SK-N-SH treated with all-trans-retinoic acid at 6 μM for 48 hours (cell line): ENCODE data around the gene FBXL17.

ENCODE experiments used
- ATAC-seq: fragments of 200-7000 bp; cut with Tn5 transposase; 3 replicates; pipeline ENCODE4 v1.9.1; 2020; ENCODE audit warnings: mild to moderate bottlenecking, moderate library complexity
- ARNTL ChIP-seq: fragments of 450-650 bp; formaldehyde crosslinking; IDR thresholded peaks from 2 replicates; pipeline ENCODE4 v1.5.0; 2020; ENCODE audit warnings: low read depth, mild to moderate bottlenecking, moderate library complexity, borderline replicate concordance
- BACH2 ChIP-seq: fragments of 250-450 bp; sonication (Bioruptor Pico); IDR thresholded peaks from 2 replicates; pipeline ENCODE4 v1.9.0; 2021; ENCODE audit warnings: mild to moderate bottlenecking, borderline replicate concordance
- CSDC2 ChIP-seq: fragments of 250-450 bp; sonication (Bioruptor Pico); IDR thresholded peaks from 2 replicates; pipeline ENCODE4 v1.5.0; 2020; ENCODE audit warnings: mild to moderate bottlenecking, moderate library complexity
- CSRNP3 ChIP-seq: fragments of 250-450 bp; sonication (Bioruptor Pico); IDR thresholded peaks from 2 replicates; pipeline ENCODE4 v1.5.1; 2021; ENCODE audit warnings: mild to moderate bottlenecking, moderate library complexity
- ESRRG ChIP-seq: fragments of 250-450 bp; sonication (Bioruptor Pico); IDR thresholded peaks from 2 replicates; pipeline ENCODE4 v1.6.1; 2021; ENCODE audit warnings: mild to moderate bottlenecking
- GLIS3 ChIP-seq: fragments of 250-450 bp; sonication (Bioruptor Pico); IDR thresholded peaks from 2 replicates; pipeline ENCODE4 v1.5.0; 2020; ENCODE audit warnings: mild to moderate bottlenecking, moderate library complexity
- ISL1 ChIP-seq: fragments of 250-450 bp; sonication (Bioruptor Pico); IDR thresholded peaks from 2 replicates; pipeline ENCODE4 v2.1.2; 2022; ENCODE audit warnings: mild to moderate bottlenecking, moderate library complexity
- OSR1 ChIP-seq: fragments of 250-450 bp; sonication (Bioruptor Pico); IDR thresholded peaks from 2 replicates; pipeline ENCODE4 v1.8.0; 2022; ENCODE audit warnings: moderate library complexity, mild to moderate bottlenecking, inconsistent platforms
- PATZ1 ChIP-seq: fragments of 250-450 bp; sonication (Bioruptor Pico); IDR thresholded peaks from 2 replicates; pipeline ENCODE4 v1.8.0; 2020; ENCODE audit warnings: mild to moderate bottlenecking, moderate library complexity, borderline replicate concordance
- POU6F1 ChIP-seq: fragments of 250-450 bp; sonication (Bioruptor Pico); IDR thresholded peaks from 2 replicates; pipeline ENCODE4 v1.8.0; 2021; ENCODE audit warnings: low read depth, mild to moderate bottlenecking, moderate library complexity, borderline replicate concordance
- PPARA ChIP-seq: fragments of 250-450 bp; sonication (Bioruptor Pico); IDR thresholded peaks from 2 replicates; pipeline ENCODE4 v1.5.0; 2020; ENCODE audit warnings: mild to moderate bottlenecking, borderline replicate concordance
- RARB ChIP-seq: fragments of 250-450 bp; sonication (Bioruptor Pico); IDR thresholded peaks from 2 replicates; pipeline ENCODE4 v1.8.0; 2021; ENCODE audit warnings: mild to moderate bottlenecking, moderate library complexity
- SNAI2 ChIP-seq: fragments of 250-450 bp; sonication (Bioruptor Pico); IDR thresholded peaks from 2 replicates; pipeline ENCODE4 v1.5.0; 2020; ENCODE audit warnings: mild to moderate bottlenecking, moderate library complexity
- TCF4 ChIP-seq: fragments of 250-450 bp; sonication (Bioruptor Pico); IDR thresholded peaks from 2 replicates; pipeline ENCODE4 v1.8.0; 2021; ENCODE audit warnings: mild to moderate bottlenecking, moderate library complexity, borderline replicate concordance
- TOX ChIP-seq: fragments of 250-450 bp; sonication (Bioruptor Pico); IDR thresholded peaks from 2 replicates; pipeline ENCODE4 v1.8.0; 2021; ENCODE audit warnings: mild to moderate bottlenecking, moderate library complexity, borderline replicate concordance
- ZC3H10 ChIP-seq: fragments of 250-450 bp; sonication (Bioruptor Pico); IDR thresholded peaks from 2 replicates; pipeline ENCODE4 v1.5.1; 2021; ENCODE audit warnings: mild to moderate bottlenecking, moderate library complexity
- ZFP3 ChIP-seq: fragments of 250-450 bp; sonication (Bioruptor Pico); IDR thresholded peaks from 2 replicates; pipeline ENCODE4 v1.5.0; 2020; ENCODE audit warnings: mild to moderate bottlenecking, moderate library complexity
- ZNF565 ChIP-seq: fragments of 450-650 bp; formaldehyde crosslinking; conservative IDR thresholded peaks from 2 replicates; pipeline ENCODE4 v1.5.0; 2020; ENCODE audit warnings: low read depth, mild to moderate bottlenecking, moderate library complexity
- ZNF70 ChIP-seq: fragments of 450-650 bp; formaldehyde crosslinking; IDR thresholded peaks from 2 replicates; pipeline ENCODE4 v1.5.0; 2020; ENCODE audit warnings: mild to moderate bottlenecking, moderate library complexity
- ZNF8 ChIP-seq: fragments of 450-650 bp; formaldehyde crosslinking; IDR thresholded peaks from 2 replicates; pipeline ENCODE4 v1.5.0; 2020; ENCODE audit warnings: mild to moderate bottlenecking, moderate library complexity

Gene FBXL17

GRCh38 chr5:108384741-108385140, 2.8 kb upstream of the FBXL17 start (continued):
- no peak for TF ChIP-seq ZNF70 (CRISPR knock-in tag)
- no peak for TF ChIP-seq ARNTL

GRCh38 chr5:108382784-108383330, 959 bp upstream of the FBXL17 start:
- ATAC-seq, result peak; percentile 3
- TF ChIP-seq ZNF70 (CRISPR knock-in tag) (no peak), PATZ1 (CRISPR knock-in tag) (no peak), ZC3H10 (CRISPR knock-in tag) (no peak), ESRRG (no peak), ISL1 (CRISPR knock-in tag) (no peak), TOX (CRISPR knock-in tag) (no peak), ZNF8 (CRISPR knock-in tag) (no peak), POU6F1 (CRISPR knock-in tag) (no peak), ARNTL (no peak), PPARA (CRISPR knock-in tag) (no peak)
- TF ChIP-seq, all 23 proteins: peak for 0

GRCh38 chr5:108381350-108381953, 446 bp downstream of the FBXL17 start:
- peak; percentile 79 for ATAC-seq
- no peak for TF ChIP-seq CSRNP3 (CRISPR knock-in tag)
- TF ChIP-seq PATZ1 (CRISPR knock-in tag), result no peak
- TF ChIP-seq ZNF565 (CRISPR knock-in tag), result no peak
- no peak for TF ChIP-seq BACH2 (CRISPR knock-in tag)
- no peak for TF ChIP-seq GLIS3 (CRISPR knock-in tag)
- no peak for TF ChIP-seq ISL1 (CRISPR knock-in tag)
- no peak for TF ChIP-seq RARB
- TF ChIP-seq ESRRG, result no peak
- TF ChIP-seq TOX (CRISPR knock-in tag), result no peak
- no peak for TF ChIP-seq SNAI2 (CRISPR knock-in tag)
- TF ChIP-seq POU6F1 (CRISPR knock-in tag), result no peak
- TF ChIP-seq ZFP3 (CRISPR knock-in tag), result no peak
- TF ChIP-seq OSR1 (CRISPR knock-in tag), result no peak
- no peak for TF ChIP-seq TCF4 (CRISPR knock-in tag)
- TF ChIP-seq PPARA (CRISPR knock-in tag), result no peak
- TF ChIP-seq CSDC2, result no peak
- TF ChIP-seq ZC3H10 (CRISPR knock-in tag), result no peak
